GM18870 (cell line): ENCODE results near the gene ITGA11.

Source experiments
- ATAC-seq: cut with Tn5 transposase; IDR thresholded peaks from one replicate; pipeline ENCODE4 v1.9.1; 2021; ENCODE audit warnings: moderate library complexity; ENCODE audit not compliant: unreplicated experiment

Gene ITGA11

GRCh38 chr15:68364028-68364659 lies 67.8 kb downstream of the ITGA11 start:
- no peak for ATAC-seq

DNA sequence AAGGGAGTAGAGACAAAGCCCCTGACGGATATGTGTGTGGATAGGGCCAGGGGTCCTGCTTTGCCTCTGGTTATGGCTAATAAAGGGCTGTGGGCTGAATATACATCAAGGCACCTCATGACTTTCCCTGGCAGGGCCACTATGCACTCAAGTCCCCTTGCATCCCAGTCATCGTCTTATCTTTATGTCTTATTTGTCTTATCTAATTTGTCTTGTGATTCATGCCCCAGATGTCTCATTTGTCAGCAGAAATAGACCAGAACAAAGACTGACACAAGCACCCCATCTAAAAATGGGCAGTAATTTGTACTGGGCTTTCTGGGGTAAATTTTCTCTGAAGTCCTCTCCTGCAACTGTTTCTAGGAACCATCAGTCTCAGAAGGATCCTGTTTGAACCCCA lies 68.6 kb downstream of the ITGA11 start:
- ATAC-seq = no peak

GRCh38 chr15:68362537-68363126 lies 69.3 kb downstream of the ITGA11 start:
- ATAC-seq = no peak

DNA sequence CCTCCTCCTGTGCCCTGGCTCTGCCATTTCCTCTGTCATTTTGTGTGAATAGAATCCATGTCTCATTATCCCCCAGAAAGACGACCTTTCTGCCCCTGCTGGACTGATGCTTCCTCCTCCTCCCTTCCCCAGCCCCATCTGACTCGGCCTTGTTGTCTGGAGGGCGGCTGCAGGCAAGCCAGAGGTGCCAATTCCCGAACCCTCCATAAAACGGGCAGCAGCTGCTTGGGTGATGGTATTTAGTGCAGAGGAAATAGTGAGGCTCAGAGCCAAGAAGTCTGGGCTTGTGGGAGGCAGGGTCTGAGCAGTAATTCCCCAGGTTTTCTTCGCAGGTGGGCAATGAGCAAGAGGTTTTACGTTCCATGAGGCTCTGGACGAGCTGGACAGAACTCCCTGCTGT lies 71.2 kb downstream of the ITGA11 start:
- ATAC-seq = no peak

GRCh38 chr15:68356778-68357177 lies 75.2 kb downstream of the ITGA11 start:
- no peak for ATAC-seq

DNA sequence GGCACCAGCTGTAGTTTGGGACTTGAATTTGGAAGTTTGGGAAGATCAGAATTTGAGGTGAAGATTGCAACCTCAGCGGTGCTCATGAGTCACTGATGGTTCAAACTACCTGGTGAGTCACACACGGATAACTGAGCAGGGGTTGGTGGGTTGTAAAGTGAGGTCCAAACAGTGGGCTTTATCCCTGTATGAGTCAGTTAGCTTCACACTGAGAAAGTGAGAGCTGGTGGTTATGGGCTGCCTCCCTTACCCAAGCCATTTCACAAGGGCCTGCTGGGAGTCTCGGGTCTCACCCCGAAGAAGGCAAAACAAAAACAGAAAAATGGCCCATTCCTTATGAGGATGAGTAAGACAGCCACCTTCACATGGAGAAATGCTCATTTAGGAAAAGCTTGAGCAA lies 77.0 kb downstream of the ITGA11 start:
- no peak for ATAC-seq

DNA sequence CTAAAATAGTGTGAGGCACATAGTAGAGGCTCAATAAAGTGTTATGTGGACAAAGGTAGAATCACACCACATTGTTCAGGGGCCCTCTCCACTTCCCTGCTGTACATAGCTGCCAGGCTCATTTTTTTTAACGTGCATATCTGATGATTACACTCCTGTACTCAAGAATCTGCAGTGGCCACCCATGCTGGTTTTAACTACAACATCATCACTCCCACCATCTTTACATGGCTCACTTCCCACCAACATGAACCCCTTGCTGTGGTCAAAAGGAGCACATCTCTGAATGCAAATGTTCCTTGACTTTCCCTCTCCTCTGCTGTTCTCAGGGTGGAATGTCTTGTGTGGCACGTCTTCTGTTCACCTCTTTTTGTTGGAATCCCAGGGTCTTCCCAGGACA lies 77.7 kb downstream of the ITGA11 start:
- ATAC-seq = no peak

- no peak for ATAC-seq
These were observed 78.4 kb downstream of the ITGA11 start for GRCh38 chr15:68353421-68354135.

DNA sequence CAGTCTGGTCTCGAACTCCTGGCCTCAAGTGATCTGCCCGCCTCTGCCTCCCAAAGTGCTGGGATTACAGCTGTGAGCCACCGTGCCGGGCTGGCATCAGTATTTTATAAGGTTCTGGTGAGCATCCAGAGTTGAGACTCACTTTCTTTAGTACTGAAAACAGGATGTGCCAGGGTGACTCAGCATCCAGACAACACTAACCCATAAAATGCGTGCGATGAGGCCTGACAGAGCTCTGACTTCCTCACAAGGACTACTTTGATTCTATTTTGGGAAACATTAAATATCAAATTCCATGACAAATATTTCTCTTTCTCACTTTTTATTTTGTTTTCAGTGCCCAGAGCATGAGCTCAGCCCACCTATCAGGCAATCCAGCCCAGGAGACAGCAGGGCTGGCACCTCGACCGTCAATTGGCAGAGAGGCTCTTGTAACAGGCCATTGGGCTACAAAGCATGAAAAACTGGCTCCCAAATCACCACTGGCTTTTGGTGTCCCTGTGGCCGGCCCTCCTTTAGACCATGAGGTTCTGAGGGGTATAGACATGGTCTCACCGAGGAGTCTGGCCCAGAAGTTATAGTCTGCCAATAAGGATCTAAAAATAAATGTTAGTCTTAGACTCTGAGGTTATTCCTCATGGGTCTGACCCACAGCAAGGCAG lies 79.4 kb downstream of the ITGA11 start:
- no peak for ATAC-seq

DNA sequence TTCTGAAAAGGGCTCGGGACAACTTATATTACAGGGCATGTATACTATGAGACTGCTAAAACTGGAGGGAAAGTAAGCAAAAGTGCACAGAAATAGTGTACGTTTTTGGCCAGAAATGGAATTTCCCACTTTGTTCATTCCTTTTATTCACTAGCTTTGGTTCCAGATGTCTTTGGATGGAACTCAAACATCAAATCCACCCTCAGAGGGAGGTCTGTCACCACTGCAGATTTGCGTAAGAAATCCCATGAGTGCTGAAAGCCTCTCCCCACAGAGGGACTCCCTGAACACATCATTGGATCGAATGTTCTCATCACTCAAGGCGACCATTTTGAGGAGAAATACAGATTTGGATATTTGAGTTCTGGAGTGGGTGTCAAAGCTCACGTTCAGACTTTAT lies 82.8 kb downstream of the ITGA11 start:
- ATAC-seq = no peak

DNA sequence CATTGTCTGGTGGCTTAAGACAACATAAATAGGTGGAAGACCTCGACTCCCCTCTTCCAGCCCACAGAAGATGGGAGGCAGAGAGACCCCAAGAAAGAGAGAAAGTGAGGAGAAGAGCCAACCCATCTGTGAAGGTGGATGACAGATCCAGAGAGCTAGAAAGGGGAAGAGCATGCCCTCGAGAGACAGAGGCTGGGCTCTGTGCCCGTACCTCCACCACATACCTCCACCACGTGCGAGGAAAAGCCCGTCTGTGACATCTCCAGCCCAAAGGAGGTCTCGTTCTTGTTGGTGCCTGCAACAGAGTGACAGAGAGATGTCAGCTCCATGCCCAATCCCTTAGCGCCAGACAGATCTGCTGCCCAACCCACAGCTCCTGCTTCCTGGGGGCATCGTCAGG lies 83.4 kb downstream of the ITGA11 start:
- no peak for ATAC-seq

- ATAC-seq = no peak
These were observed 83.9 kb downstream of the ITGA11 start for GRCh38 chr15:68348081-68348480.

- ATAC-seq = no peak
These were observed 84.6 kb downstream of the ITGA11 start for GRCh38 chr15:68347392-68347791.

DNA sequence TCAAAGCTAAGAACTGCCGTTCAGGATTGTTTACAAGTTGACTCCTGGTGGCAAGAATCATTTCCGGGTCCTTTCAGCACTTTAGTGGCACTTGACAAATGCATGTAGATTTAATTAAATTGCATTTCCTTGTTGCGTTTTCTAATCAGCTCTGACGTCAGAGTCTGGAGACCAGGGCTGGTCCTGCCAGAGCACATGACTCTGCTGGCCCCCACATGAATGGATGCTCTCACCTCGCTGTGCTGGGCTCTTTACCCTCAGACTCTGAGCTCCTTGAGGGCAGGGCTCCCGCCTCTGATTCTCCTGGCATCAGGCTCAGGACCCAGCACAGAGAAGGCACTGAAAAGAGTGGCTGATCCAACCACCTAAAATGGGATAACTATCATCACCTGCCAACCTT lies 85.0 kb downstream of the ITGA11 start:
- no peak for ATAC-seq

GRCh38 chr15:68345481-68345880 lies 86.5 kb downstream of the ITGA11 start:
- ATAC-seq = no peak

- no peak for ATAC-seq
These were observed 87.4 kb downstream of the ITGA11 start for GRCh38 chr15:68344600-68344999.

- no peak for ATAC-seq
These were observed 88.3 kb downstream of the ITGA11 start for GRCh38 chr15:68343579-68344225.

- no peak for ATAC-seq
These were observed 89.9 kb downstream of the ITGA11 start for GRCh38 chr15:68341760-68342725.

- no peak for ATAC-seq
These were observed 91.0 kb downstream of the ITGA11 start for GRCh38 chr15:68340726-68341671.
